ENCODE measurements around the gene BOC. TPM values are rescaled to one million over a fixed set of nuclear protein-coding genes. Genes with fewer than 3 reads are reported as not detected.

Gene BOC
- total and polyA plus RNA-seq, 2 of the 13 experiments (the other 11 are each of a cell fraction or from before 2014, with no cell fraction given), result 0.04 TPM; not detected in 1

GRCh38 chr3:113259196-113259595 is 47.8 kb downstream of the BOC start:
- H3K36me3 ChIP-seq (replicated peaks in 1 of 2; ENCODE audit: control insufficient read depth in 1 of 2, insufficient read depth in 2 of 2, low read length in 2 of 2), result no peaks in the 10 kb centered on the region
- intact Hi-C loops (cut with micrococcal nuclease; ENCODE audit: unreplicated experiment), result no loop called here
- in situ Hi-C loops (cut with HindIII; ENCODE audit: extremely low pct_ligation_motif_present, low pct_unique_long_range_greater_than_20kb), result no loop called here
- H3K9ac ChIP-seq (ENCODE audit: insufficient read depth, low read depth, low read length), result no peak overlapping the region
- H3K4me2 ChIP-seq (ENCODE audit: low read depth, low read length), result no peak overlapping the region
- BruUV-seq (replicated peaks), result no TSS peak
- ChIA-PET CTCF (ENCODE audit: low intra/inter-chr PET ratio, low total read pairs) (no interaction called here), POLR2A (no interaction called here)
- FAIRE-seq (no peak), ATAC-seq (no peak), DNase-seq (ENCODE audit: low spot score) (no peak)
- H3K9me3 ChIP-seq (ENCODE audit: low read length), result no peaks in the 10 kb centered on the region
- no peaks in the 10 kb centered on the region for H3K79me2 ChIP-seq (ENCODE audit: insufficient read depth, low read length)
- no peak for TF ChIP-seq HMGA1 (CRISPR knock-in tag; conservative IDR thresholded peaks at IDR 0.05)
- TF ChIP-seq, protein P1, sequence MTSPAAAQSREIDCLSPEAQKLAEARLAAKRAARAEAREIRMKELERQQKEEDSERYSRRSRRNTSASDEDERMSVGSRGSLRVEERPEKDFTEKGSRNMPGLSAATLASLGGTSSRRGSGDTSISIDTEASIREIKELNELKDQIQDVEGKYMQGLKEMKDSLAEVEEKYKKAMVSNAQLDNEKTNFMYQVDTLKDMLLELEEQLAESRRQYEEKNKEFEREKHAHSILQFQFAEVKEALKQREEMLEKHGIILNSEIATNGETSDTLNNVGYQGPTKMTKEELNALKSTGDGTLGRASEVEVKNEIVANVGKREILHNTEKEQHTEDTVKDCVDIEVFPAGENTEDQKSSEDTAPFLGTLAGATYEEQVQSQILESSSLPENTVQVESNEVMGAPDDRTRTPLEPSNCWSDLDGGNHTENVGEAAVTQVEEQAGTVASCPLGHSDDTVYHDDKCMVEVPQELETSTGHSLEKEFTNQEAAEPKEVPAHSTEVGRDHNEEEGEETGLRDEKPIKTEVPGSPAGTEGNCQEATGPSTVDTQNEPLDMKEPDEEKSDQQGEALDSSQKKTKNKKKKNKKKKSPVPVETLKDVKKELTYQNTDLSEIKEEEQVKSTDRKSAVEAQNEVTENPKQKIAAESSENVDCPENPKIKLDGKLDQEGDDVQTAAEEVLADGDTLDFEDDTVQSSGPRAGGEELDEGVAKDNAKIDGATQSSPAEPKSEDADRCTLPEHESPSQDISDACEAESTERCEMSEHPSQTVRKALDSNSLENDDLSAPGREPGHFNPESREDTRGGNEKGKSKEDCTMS (CRISPR knock-in tag; conservative IDR thresholded peaks at IDR 0.05), result no peak
- TF ChIP-seq ZNF746 (CRISPR knock-in tag; IDR thresholded peaks at IDR 0.05), result no peak
- no peak for TF ChIP-seq ZNF383 (CRISPR knock-in tag; IDR thresholded peaks at IDR 0.05; ENCODE audit: borderline replicate concordance)
- TF ChIP-seq MXI1 (IDR thresholded peaks at IDR 0.05; ENCODE audit: borderline replicate concordance, low read depth, low read length), result no peak
- no peak for TF ChIP-seq ZNF414 (CRISPR knock-in tag; IDR thresholded peaks at IDR 0.05)
- no peak for TF ChIP-seq ZNF616 (CRISPR knock-in tag; IDR thresholded peaks at IDR 0.05; ENCODE audit: low read depth)
- TF ChIP-seq GTF2F1 (IDR thresholded peaks at IDR 0.05; ENCODE audit: low read length), result no peak
- TF ChIP-seq PATZ1 (CRISPR knock-in tag; IDR thresholded peaks at IDR 0.05), result no peak
- TF ChIP-seq SIN3A (IDR thresholded peaks at IDR 0.05; ENCODE audit: borderline replicate concordance, low read depth, low read length), result no peak
- no peak overlapping the region for H3K4me3 ChIP-seq (replicated peaks in 1 of 3; ENCODE audit: insufficient read depth in 1 of 3, low read depth in 2 of 3, low read length in 3 of 3)
- 14% methylated on average over 2 of the region's 2 CpGs for WGBS (ENCODE audit: low lambda C conversion rate)
- H3K4me1 ChIP-seq (ENCODE audit: insufficient read depth, low read length), result 0 out of 2 replicates have a peak, but pooled peaks cover 6% of the 10 kb centered on the region
- no peak overlapping the region for H2AFZ ChIP-seq (ENCODE audit: low read length)
- peaks cover 0 to 25% of the 10 kb centered on the region in 2 experiments; a peak in 3 of 5 replicates for H3K27me3 ChIP-seq (ENCODE audit: control insufficient read depth in 1 of 2, insufficient read depth in 2 of 2, low read length in 2 of 2)
- no peak overlapping the region for H3K27ac ChIP-seq (ENCODE audit: extremely low read length, insufficient read depth, low read length)
- no peaks in the 10 kb centered on the region for H4K20me1 ChIP-seq (ENCODE audit: insufficient read depth, low read length)

Measured in HepG2 (cell line).